Right lung (tissue), 5 donors: ENCODE results near the gene DNASE2. TPM values are rescaled to one million over a fixed set of nuclear protein-coding genes. Genes with fewer than 3 reads are reported as not detected.
"Not testable (repeated sequence)": the region's sequence is repeated elsewhere in the genome, so short reads cannot be mapped to it uniquely, and the experiment has no call there.

ENCODE experiments used
- DNase-seq, 2 donors: peaks; one replicate each; pipeline ENCODE4 v3.0.0-alpha.2; 2013
- polyA plus RNA-seq, 5 donors: library from polyadenylated mRNA; unstranded; fragments of 120-200 nt; gene quantifications; one replicate each; pipeline versions ENCODE4 v1.2.1 to v1.2.3, GENCODE V29; 2013; ENCODE audit warnings: inconsistent platforms in 1 of 5, low replicate concordance in 1 of 5; ENCODE audit not compliant: insufficient read length in 5 of 5, insufficient read depth in 1 of 5

The DNASE2 gene
- polyA plus RNA-seq, 5 donors = 19.8 to 25.3 (median 20.7) TPM

DNA sequence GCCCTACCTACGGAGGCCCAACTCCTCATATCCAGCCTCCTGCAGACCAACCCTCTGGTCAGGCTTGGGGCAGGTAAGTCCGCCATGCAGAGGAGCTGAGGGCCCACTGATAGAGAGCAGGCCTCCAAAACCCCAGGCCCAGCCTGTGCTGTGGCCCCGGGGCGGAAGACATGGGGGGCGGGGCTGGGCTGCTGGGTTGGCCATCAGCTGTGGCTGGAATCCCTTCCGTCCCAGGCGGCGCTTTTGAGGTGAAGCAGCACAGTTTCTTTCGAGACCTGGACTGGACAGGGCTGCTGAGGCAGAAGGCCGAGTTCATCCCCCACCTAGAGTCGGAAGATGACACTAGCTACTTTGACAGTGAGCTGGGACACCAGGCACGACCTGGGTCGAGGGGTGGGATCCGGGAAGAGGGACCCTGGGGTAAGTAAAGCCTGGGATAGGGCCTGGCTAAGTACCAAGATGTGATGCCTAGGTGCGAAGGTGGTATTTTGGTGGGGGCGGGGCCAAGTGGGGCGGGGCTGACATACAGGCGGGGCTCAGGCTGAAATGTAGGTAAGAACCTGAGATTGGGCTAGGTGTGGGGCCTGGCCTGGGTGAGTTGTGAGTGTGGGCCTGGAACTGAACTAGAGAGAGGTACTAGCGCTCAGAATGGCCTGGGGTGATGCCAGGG lies 15.4 kb downstream of the DNASE2 start:
- DNase-seq = no peak

DNA sequence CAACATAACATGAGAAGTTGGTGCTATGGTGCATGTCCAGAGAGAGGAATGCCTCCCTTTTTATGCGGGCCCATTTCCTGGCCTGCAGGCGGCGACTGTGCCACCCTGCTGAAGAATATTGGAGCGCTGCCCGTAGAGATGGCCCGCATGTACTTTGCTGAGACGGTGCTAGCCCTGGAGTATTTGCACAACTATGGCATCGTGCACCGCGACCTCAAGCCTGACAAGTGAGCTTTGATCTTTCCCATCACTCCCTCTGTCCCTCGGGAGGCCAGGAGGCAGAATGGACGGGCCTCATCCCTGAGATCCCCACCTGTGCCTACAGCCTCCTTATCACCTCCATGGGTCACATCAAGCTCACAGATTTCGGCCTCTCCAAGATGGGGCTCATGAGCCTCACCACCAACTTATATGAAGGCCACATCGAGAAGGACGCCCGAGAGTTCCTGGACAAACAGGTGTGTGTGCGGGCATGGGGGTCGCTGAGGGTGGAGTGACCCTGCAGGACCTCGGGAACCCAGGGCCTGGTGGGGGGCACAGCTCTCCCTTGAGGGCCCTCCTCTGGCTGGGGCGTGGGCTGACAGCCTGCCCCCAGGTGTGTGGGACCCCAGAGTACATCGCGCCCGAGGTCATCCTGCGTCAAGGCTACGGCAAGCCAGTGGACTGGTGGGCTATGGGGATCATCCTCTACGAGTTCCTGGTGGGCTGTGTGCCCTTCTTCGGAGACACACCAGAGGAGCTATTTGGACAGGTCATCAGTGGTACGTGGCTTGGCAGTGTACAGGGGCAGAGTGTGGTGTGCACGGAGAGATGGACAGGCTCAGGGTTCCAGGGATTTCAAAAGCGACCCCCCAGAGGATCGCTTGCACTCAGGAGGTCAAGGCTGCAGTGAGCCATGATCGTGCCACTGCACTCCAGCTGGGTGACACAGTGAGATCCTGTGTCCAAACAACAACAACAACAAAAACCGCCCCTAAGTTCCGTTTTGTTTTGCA lies 16.2 kb downstream of the DNASE2 start:
- DNase-seq = no peak

DNA sequence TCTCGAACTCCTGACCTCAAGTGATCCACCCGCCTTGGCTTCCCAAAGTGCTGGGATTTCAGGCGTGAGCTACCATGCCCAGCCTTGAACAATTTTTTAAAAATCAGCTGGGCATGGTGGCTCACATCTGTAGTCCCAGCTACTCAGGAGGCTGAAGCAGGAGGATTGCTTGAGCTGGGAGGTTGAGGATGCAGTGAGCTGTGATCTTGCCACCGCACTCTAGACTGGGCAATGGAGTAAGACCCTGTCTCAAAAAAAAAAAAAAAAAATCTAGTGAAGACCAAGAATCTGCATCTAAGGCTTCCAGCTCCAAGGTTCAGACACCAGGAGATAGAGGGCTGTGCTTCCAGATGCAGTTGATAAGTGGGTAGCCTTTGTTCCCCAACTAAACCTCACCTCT lies 17.1 kb downstream of the DNASE2 start:
- DNase-seq = no peak

GRCh38 chr19:12859546-12859945 lies 21.7 kb downstream of the DNASE2 start:
- no peak for DNase-seq

GRCh38 chr19:12858041-12858928 lies 23.0 kb downstream of the DNASE2 start:
- no peak for DNase-seq

GRCh38 chr19:12856653-12857052 lies 24.6 kb downstream of the DNASE2 start:
- no peak for DNase-seq

DNA sequence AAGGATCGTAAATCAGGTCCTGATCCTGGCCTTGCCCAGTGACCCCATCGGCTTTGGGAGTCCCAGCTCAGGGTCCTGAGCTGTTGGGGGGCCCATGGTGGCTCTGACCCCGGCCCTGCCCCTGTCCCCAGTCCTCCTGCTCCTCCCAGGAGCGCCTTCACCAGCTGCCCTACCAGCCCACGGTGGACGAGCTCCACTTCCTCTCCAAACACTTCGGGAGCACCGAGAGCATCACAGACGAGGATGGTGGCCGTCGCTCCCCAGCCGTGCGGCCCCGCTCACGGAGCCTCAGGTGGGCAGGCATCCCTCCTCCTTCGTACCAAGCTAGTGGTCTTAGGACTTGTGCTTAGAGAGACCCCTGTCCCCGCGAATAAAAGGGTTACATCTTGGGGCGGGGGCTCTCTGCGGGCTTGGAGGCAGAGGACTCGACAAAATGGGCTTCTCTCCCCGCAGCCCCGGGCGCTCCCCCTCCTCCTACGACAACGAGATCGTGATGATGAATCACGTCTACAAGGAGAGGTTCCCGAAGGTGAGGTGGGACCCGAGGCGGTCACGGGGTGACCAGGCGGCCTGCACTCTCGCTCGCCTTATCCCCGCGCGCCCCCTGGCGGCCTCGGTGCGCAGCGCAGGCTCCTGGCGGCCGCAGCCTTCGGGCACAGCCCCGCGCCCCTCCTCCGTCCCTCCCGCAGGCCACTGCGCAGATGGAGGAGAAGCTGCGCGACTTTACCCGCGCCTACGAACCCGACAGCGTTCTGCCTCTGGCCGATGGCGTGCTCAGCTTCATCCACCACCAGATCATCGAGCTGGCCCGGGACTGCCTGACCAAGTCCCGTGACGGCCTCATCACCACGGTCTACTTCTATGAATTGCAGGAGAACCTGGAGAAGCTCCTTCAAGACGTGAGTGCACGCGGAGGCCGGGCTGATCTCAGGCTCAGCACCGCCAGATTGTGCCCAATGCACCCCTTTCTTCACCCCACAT lies 33.8 kb downstream of the DNASE2 start:
- DNase-seq = peak; percentile 76 to 78

- not testable (repeated sequence) for DNase-seq
Measured at GRCh38 chr19:12846613-12847012, 34.6 kb downstream of the DNASE2 start.

GRCh38 chr19:12843999-12844732 lies 37.1 kb downstream of the DNASE2 start:
- no peak for DNase-seq

DNA sequence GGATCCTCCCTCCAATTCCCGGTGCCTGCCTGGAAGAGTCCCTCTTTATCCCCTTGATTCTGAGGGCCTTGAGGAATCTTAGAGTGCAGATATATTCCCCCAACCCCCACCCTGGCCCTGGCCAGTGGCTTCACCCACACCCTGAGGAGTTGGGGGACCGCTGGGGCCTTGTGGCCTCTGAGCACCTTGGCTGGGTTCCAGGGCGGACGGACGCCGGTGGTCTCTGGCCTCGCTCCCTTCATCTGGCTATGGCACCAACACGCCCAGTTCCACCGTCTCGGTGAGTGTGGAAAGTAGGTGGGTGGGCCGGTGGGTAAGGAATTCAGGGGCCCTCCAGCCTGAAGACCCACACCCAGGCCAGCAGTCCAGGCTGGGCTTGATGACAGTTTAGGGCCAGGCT lies 37.9 kb downstream of the DNASE2 start:
- no peak for DNase-seq

DNA sequence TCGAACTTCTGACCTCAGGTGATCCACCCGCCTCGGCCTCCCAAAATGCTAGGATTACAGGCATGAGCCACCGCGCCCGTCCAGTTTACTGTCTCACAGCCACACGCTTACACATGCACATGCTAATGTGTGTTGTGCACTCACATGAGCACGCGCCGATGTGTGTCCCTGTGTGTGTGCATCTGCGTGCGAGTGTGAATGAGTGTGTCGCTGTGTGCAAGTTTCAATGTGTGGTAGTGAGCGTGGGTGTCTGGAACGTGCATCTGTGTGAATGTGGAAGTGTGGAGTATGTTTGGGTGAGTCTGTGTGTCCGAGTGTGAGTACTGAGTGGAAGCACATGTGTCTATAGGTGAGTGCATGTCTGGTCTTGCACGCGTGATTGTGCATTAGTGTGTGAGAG lies 38.7 kb downstream of the DNASE2 start:
- no peak for DNase-seq

DNA sequence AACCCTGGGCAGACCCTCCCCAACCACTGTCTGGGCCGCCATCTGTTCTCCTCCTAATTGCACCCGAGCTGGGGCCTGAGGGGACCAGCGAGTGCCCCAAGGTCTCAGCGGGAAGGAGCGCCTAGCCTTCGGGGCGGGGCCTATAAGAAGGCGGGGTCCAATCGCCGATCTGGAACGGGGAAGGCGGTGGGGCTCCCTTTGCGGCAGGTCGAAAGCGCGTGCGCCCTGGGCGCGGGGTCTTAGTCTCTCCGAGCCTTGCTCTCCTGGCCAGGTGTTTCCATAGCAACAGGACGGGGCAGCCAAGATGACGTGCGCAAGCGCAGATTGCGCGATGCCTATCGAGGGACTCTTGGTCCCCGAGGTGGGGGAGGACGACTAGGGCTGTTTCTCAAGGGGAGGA lies 40.2 kb downstream of the DNASE2 start:
- no peak for DNase-seq

GRCh38 chr19:12840091-12841079 lies 40.9 kb downstream of the DNASE2 start:
- no peak for DNase-seq

DNA sequence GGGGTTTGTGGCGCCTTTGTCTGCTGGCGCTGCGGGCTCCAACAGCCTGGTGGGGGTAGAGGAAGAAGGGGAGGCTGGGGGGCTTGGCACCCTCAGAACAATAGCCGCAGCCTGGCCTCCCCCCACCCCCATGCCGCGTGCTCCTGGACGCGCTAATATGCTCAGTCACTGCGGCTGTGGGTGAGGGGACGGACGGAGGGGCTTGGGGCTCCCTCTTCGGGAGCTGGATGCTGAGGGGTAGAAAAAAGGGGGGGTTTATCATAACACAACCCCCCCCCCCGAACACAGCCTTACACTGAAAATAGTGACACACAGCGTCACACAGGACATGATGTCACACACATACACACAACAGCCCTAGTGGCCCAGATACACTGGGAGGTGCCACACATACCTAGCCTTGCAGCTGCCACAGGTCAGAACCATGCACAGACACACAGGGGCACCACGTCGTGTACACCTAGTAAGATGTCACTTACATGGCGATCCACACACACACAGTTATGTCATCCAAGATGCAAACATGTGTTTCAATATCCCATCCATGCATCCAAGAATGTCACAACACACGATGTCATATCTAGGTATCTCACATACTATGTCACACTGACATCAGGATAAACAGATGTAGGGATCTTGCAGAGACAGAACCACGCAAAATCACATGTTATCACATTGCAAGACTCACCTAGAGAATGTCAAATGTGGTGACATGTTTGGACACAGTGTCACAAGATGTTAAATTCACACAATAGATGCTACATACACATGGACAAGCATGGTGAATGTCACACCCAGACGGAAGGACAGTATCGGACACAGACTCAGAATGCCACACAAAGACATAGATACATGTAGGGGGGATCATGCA lies 42.1 kb downstream of the DNASE2 start:
- DNase-seq = no peak

DNA sequence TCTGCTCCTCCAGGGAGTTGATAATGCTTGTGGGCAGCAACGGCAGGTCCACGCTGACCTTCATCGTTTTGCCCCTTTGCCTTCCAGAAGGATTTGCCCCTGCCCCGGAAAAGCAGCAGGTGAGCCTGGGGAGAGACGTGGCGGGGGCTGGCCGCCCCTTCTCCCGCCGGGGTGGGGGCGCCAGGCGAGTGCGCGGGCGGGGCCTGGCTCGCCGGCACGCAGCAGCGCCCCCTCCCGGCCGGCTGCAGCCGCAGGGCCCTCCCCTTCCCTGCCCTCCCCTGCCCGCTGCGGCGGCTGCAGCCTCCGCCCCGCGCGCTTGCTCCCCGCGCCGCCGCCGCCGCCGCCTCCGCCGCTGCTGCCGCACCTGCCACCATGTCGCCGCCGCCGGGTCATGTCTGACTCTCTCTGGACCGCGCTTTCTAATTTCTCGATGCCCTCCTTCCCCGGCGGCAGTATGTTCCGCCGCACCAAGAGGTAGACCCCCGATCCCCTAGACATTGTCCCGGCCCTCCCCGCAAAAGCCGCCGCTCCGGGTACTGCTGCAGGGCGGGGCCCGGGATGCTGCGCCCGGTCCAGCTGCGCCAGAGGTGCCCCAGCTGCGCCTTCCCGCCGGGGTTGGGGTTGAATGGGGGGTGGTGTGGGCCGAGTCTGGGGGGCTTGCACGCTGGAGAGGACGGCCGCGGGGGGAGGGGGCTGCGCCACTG lies 42.9 kb downstream of the DNASE2 start, which contains the start of gene MAST1:
TSS of gene MAST1 (plus strand) at position 334 of the 704 bp plus-strand sequence. CDS start at position 392, 58 bp downstream.
- DNase-seq = no peak

DNA sequence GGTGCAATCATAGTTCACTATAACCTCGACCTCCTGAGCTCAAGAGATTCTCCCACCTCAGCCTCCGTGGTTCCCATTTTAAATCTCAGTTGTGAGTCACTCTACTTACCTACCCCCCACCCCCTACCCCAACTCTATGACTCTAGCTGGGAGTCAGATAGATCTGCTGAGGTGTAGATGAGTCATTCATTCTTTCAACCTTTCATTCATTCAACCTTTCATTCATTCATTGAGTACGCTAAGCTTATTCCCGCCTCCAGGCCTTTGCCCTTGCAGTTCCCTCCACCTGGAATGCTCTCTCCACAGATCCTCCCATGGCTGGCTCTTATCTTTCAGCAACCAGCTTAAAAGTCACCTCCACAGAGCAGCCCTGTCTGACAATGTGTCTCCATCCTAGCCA lies 44.0 kb downstream of the DNASE2 start:
- no peak for DNase-seq

- no peak for DNase-seq
Measured at GRCh38 chr19:12836529-12836863, 44.8 kb downstream of the DNASE2 start.
